SK-N-SH (cell line): ENCODE data around the gene TRIM71. TPM values are rescaled to one million over a fixed set of nuclear protein-coding genes. Genes with fewer than 3 reads are reported as not detected.

Experiments
- CTCF ChIA-PET: fragments of 300-600, 350-600 bp; formaldehyde crosslinking; extraction: SDS; loops from one replicate; lab custom pipeline; 2021; lab: Yijun Ruan, JAX
- POLR2A ChIA-PET: fragments of 350-600 bp; sonication (Branson Sonifier 250); formaldehyde crosslinking; extraction: SDS; loops from one replicate; lab custom pipeline; 2020; ENCODE audit warnings: antibody characterized with exemption, inconsistent platforms; lab: Yijun Ruan, JAX
- DNase-seq: peaks from one replicate; pipeline ENCODE4 v3.0.0; 2012
- H2AFZ ChIP-seq: fragments of 200-600 bp; sonication (generic); 2 replicates; pipeline ENCODE4 v1.8.1; 2016; ENCODE audit warnings: antibody characterized with exemption, mild to moderate bottlenecking, low read depth
- H3F3A ChIP-seq: fragments of 200-600 bp; sonication (generic); replicated peaks from 2 replicates; pipeline ENCODE3; 2016; ENCODE audit warnings: antibody characterized with exemption, mild to moderate bottlenecking; ENCODE audit not compliant: insufficient read depth
- H3K27ac ChIP-seq, 2 experiments: fragments of 200-500 bp in 1 of 2; fragments of 200-600 bp in 1 of 2; sonication (Bioruptor generic) in 1 of 2; sonication (generic), shearing (Covaris generic) in 1 of 2; 2 replicates each; pipeline versions ENCODE4 v1.5.1 to v1.6.1; 2014 to 2016; ENCODE audit warnings: low read depth in 2 of 2, inconsistent platforms in 1 of 2, low read length in 1 of 2, mild to moderate bottlenecking in 1 of 2, mixed read lengths in 1 of 2
- H3K27me3 ChIP-seq: fragments of 200-600 bp; sonication (generic), shearing (Covaris generic); 2 replicates; pipeline ENCODE4 v1.6.1; 2016; ENCODE audit warnings: mixed run types; ENCODE audit not compliant: insufficient read depth
- H3K36me3 ChIP-seq, 2 experiments: fragments of 200-500 bp in 1 of 2; fragments of 200-600 bp in 1 of 2; sonication (Bioruptor generic) in 1 of 2; sonication (generic) in 1 of 2; replicated peaks in 1 of 2; 2 replicates each; pipeline versions ENCODE3 to v1.5.1; 2014 to 2016; ENCODE audit warnings: low read length in 1 of 2, mild to moderate bottlenecking in 1 of 2; ENCODE audit not compliant: insufficient read depth in 2 of 2, control insufficient read depth in 1 of 2
- H3K4me1 ChIP-seq, 2 experiments: fragments of 200-500 bp in 1 of 2; fragments of 200-600 bp in 1 of 2; sonication (Bioruptor generic) in 1 of 2; sonication (generic), shearing (Covaris generic) in 1 of 2; 2 replicates each; pipeline versions ENCODE4 v1.5.1 to v1.6.1; 2014 to 2016; ENCODE audit warnings: low read depth in 1 of 2, low read length in 1 of 2, mixed run types in 1 of 2; ENCODE audit not compliant: insufficient read depth in 2 of 2, control insufficient read depth in 1 of 2
- H3K4me2 ChIP-seq: fragments of 200-600 bp; sonication (generic), shearing (Covaris generic); 2 replicates; pipeline ENCODE4 v1.6.1; 2017; ENCODE audit warnings: mixed run types
- H3K4me3 ChIP-seq, 2 experiments: fragments of 200-500 bp in 1 of 2; fragments of 200-600 bp in 1 of 2; sonication (Bioruptor generic) in 1 of 2; sonication (generic), shearing (Covaris generic) in 1 of 2; 2 replicates each; pipeline versions ENCODE4 v1.5.1 to v1.8.1; 2014 to 2016; ENCODE audit warnings: low read depth in 2 of 2, inconsistent platforms in 1 of 2, low read length in 1 of 2, mild to moderate bottlenecking in 1 of 2, mixed read lengths in 1 of 2, moderate library complexity in 1 of 2
- H3K79me2 ChIP-seq: fragments of 200-600 bp; sonication (generic); 2 replicates; pipeline ENCODE4 v1.8.1; 2017; ENCODE audit warnings: mild to moderate bottlenecking; ENCODE audit not compliant: insufficient read depth
- H3K9ac ChIP-seq: fragments of 200-600 bp; sonication (generic); 2 replicates; pipeline ENCODE4 v1.6.1; 2017; ENCODE audit warnings: mixed run types
- H3K9me2 ChIP-seq: fragments of 200-600 bp; sonication (generic); 2 replicates; pipeline ENCODE4 v1.6.1; 2017; ENCODE audit warnings: mixed run types
- H3K9me3 ChIP-seq: fragments of 200-600 bp; sonication (generic); 2 replicates; pipeline ENCODE4 v1.6.1; 2017; ENCODE audit warnings: mixed run types, mild to moderate bottlenecking, moderate library complexity
- H4K20me1 ChIP-seq: fragments of 200-600 bp; sonication (generic); 2 replicates; pipeline ENCODE4 v1.6.1; 2017; ENCODE audit warnings: mild to moderate bottlenecking, mixed run types; ENCODE audit not compliant: insufficient read depth
- CHD2 ChIP-seq: fragments of 150-350 bp; IDR thresholded peaks from 2 replicates; pipeline ENCODE4 v1.6.1; 2018; ENCODE audit warnings: low read length; ENCODE audit not compliant: partially characterized antibody
- CTCF ChIP-seq: fragments of 200-600 bp; sonication (generic); IDR thresholded peaks from 2 replicates; pipeline ENCODE4 v1.6.1; 2017; ENCODE audit warnings: antibody characterized with exemption, mild to moderate bottlenecking, moderate library complexity
- EP300 ChIP-seq, 2 experiments: IDR thresholded peaks; 2 replicates each; pipeline versions ENCODE4 v1.4.0 to v1.6.1; 2012; ENCODE audit warnings: borderline replicate concordance in 1 of 2, low read depth in 1 of 2, low read length in 1 of 2
- EZH2phosphoT487 ChIP-seq: fragments of 200-600 bp; sonication (generic); IDR thresholded peaks from 2 replicates; pipeline ENCODE4 v1.6.1; 2017; ENCODE audit warnings: low read depth, mixed run types, mild to moderate bottlenecking, antibody characterized with exemption, moderate library complexity, borderline replicate concordance
- FOSL2 ChIP-seq: IDR thresholded peaks from 2 replicates; pipeline ENCODE4 v1.4.0; 2012; ENCODE audit warnings: low read depth, mild to moderate bottlenecking, moderate library complexity, borderline replicate concordance
- FOXM1 ChIP-seq: IDR thresholded peaks from 2 replicates; pipeline ENCODE4 v1.4.0; 2012; ENCODE audit warnings: low read depth, mild to moderate bottlenecking
- GABPA ChIP-seq: IDR thresholded peaks from 2 replicates; pipeline ENCODE4 v1.4.0; 2012; ENCODE audit warnings: low read depth, mild to moderate bottlenecking
- GATA2 ChIP-seq: sonication (generic); formaldehyde crosslinking; IDR thresholded peaks from 2 replicates; pipeline ENCODE4 v1.5.0; 2020; ENCODE audit warnings: mild to moderate bottlenecking, missing genetic modification reagents
- JUND ChIP-seq: IDR thresholded peaks from 2 replicates; pipeline ENCODE4 v1.4.0; 2012
- MAX ChIP-seq: IDR thresholded peaks from 2 replicates; pipeline ENCODE4 v1.4.0; 2012; ENCODE audit warnings: low read depth
- MEF2A ChIP-seq: IDR thresholded peaks from 2 replicates; pipeline ENCODE4 v1.4.0; 2012; ENCODE audit warnings: low read depth, borderline replicate concordance
- NFIC ChIP-seq: IDR thresholded peaks from 2 replicates; pipeline ENCODE4 v1.4.0; 2012; ENCODE audit warnings: borderline replicate concordance
- PBX3 ChIP-seq: IDR thresholded peaks from 2 replicates; pipeline ENCODE4; 2012
- RAD21 ChIP-seq: IDR thresholded peaks from 2 replicates; pipeline ENCODE4 v1.6.1; 2012; ENCODE audit warnings: mild to moderate bottlenecking, low read length
- SMC3 ChIP-seq: IDR thresholded peaks from 2 replicates; pipeline ENCODE4 v1.6.1; 2012; ENCODE audit warnings: low read depth, low read length, improper control_type of control experiment
- TAF1 ChIP-seq: IDR thresholded peaks from 2 replicates; pipeline ENCODE4 v1.6.1; 2012; ENCODE audit warnings: low read depth, mild to moderate bottlenecking, low read length, moderate library complexity, borderline replicate concordance
- TCF12 ChIP-seq: IDR thresholded peaks from 2 replicates; pipeline ENCODE4 v1.4.0; 2012
- USF1 ChIP-seq: IDR thresholded peaks from 2 replicates; pipeline ENCODE4 v1.4.0; 2012; ENCODE audit warnings: low read depth, borderline replicate concordance
- WGBS: methylation state at CpG from one replicate; pipeline ENCODE4 v1.1.6; 2017; ENCODE audit warnings: low lambda C conversion rate; 5-methylcytosine and 5-hydroxymethylcytosine counted together
- polyA plus RNA-seq, 3 experiments: library from polyadenylated mRNA; depleted of rRNA; stranded (reverse); fragments of >200 nt; gene quantifications; 2 replicates each; pipeline ENCODE4 v1.2.3, GENCODE V29; 2012

The TRIM71 gene
- polyA plus RNA-seq, 1 of the 3 experiments (the other 2 are of a cell fraction): not detected

GRCh38 chr3:32903953-32904352 is 86.2 kb downstream of the TRIM71 start:
- no peak overlapping the region for H3K4me2 ChIP-seq
- POLR2A ChIA-PET: no interaction called here
- H3K9me2 ChIP-seq: no peaks in the 10 kb centered on the region
- no peaks in the 10 kb centered on the region for H4K20me1 ChIP-seq
- no peaks in the 10 kb centered on the region for H3K9me3 ChIP-seq
- no peak overlapping the region for H3K9ac ChIP-seq
- no peaks in the 10 kb centered on the region for H3K4me1 ChIP-seq
- CTCF ChIA-PET: no interaction called here
- TF ChIP-seq TAF1: no peak
- no peak for TF ChIP-seq CTCF
- TF ChIP-seq FOSL2: no peak
- no peak for TF ChIP-seq MAX
- TF ChIP-seq TCF12: no peak
- no peak for TF ChIP-seq JUND
- no peak for TF ChIP-seq MEF2A
- no peak for TF ChIP-seq EZH2phosphoT487
- no peak for TF ChIP-seq GATA2
- TF ChIP-seq SMC3: no peak
- TF ChIP-seq NFIC: no peak
- no peak for TF ChIP-seq RAD21
- no peak for TF ChIP-seq USF1
- TF ChIP-seq PBX3: no peak
- no peak for TF ChIP-seq GABPA
- no peak for TF ChIP-seq FOXM1
- TF ChIP-seq CHD2: no peak
- no peak for TF ChIP-seq EP300 (IDR thresholded peaks at IDR 0.05; ENCODE audit: borderline replicate concordance in 1 of 2, low read depth in 1 of 2, low read length in 1 of 2)
- no peak overlapping the region for H3K4me3 ChIP-seq
- WGBS: 88% methylated on average over 10 of the region's 10 CpGs
- no peaks in the 10 kb centered on the region for H3K36me3 ChIP-seq
- no peaks in the 10 kb centered on the region for H3K79me2 ChIP-seq
- H3K27ac ChIP-seq: no peak overlapping the region
- H2AFZ ChIP-seq: no peak overlapping the region
- no peaks in the 10 kb centered on the region for H3K27me3 ChIP-seq
- DNase-seq: no peak
- H3F3A ChIP-seq: no peaks in the 10 kb centered on the region
